Measurements from ENCODE around the gene CARTPT.

The CARTPT gene

DNA sequence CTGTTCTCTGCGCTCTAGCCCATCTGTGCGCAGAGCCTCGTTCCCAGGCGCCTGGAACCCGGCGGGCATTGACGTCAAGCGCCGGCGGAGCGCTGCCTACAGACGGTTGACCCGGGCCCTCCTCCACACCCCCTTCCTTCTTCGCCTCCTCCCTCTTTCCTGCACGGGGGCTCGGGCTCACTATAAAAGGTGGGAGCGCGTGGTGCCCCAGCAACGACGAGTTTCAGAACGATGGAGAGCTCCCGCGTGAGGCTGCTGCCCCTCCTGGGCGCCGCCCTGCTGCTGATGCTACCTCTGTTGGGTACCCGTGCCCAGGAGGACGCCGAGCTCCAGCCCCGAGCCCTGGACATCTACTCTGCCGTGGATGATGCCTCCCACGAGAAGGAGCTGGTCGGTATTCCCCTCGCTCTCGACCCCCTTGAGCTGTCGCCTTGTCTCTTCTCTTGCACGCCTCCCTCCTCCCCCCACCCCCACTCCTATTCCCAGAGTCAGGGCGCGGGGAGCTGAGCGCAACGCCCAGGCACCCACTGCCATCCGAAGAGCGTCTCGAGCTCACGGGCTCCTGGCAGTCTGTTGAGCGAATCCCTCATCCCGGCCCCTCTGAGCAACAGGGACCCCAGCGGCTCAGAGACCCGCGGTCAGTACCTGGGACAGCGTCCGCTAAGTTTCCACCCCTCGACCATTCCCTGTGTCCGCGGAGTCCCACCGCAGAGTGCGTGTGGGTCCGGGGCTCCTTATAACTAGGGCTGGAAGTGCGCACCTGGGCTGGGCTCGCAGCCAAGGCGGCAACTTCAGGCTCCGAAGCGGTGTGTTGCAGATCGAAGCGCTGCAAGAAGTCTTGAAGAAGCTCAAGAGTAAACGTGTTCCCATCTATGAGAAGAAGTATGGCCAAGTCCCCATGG is at the start of gene CARTPT:
TSS of gene CARTPT (plus strand) at position 213 of the 902 bp plus-strand sequence. CDS start at position 232, 19 bp downstream.
- H3K27ac ChIP-seq: no peak within 1 kb of the TSS
- no peak for DNase-seq (ENCODE audit: low spot score)
- no peak within 1 kb of the TSS for H3K4me3 ChIP-seq
- TF ChIP-seq, protein P1, sequence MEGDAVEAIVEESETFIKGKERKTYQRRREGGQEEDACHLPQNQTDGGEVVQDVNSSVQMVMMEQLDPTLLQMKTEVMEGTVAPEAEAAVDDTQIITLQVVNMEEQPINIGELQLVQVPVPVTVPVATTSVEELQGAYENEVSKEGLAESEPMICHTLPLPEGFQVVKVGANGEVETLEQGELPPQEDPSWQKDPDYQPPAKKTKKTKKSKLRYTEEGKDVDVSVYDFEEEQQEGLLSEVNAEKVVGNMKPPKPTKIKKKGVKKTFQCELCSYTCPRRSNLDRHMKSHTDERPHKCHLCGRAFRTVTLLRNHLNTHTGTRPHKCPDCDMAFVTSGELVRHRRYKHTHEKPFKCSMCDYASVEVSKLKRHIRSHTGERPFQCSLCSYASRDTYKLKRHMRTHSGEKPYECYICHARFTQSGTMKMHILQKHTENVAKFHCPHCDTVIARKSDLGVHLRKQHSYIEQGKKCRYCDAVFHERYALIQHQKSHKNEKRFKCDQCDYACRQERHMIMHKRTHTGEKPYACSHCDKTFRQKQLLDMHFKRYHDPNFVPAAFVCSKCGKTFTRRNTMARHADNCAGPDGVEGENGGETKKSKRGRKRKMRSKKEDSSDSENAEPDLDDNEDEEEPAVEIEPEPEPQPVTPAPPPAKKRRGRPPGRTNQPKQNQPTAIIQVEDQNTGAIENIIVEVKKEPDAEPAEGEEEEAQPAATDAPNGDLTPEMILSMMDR (IDR thresholded peaks at IDR 0.05): no peak

DNA sequence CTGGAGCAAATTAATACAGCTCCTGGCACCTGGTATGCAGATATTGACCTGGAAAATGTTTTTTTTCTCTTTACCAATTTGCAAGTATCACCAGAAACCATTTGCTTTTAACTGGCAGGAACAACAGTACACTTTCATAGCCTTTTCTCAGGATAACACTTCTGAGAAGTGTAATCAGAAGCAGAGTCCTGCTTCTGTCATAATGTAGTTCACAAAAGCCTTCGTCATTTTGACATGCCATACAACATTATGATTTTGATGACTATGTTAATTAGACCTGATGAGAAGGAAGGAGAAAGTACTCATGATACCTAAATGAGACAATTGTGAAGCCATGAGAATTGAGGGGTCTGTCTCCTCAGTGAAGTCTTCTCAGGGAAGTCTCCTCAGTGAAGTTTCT is 41.1 kb upstream of the CARTPT start:
- TF ChIP-seq, protein P1 (IDR thresholded peaks at IDR 0.05): no peak
- Histone ChIP-seq H3K27ac (no peak overlapping the region), H3K4me3 (no peak overlapping the region)
- DNase-seq (ENCODE audit: low spot score): no peak

DNA sequence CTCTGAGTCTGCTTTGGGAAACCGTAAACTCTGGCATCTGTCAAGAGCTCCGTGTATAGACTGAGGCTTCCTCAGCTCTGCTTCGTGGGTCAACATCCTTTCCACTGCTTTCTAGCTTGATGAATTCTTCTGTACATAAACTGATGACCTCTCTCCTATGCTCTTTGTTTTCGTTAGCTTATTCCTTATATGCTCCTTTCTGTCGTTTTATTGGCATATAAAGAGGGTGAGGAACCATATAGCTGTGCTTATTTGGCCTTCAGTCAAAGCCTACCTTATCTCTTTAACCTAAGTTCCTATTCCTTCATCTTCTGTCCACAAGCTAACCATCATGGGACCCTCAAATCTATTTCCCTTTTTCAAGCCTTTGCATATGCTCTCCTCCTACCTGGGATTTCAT is 39.4 kb upstream of the CARTPT start:
- no peak overlapping the region for H3K27ac ChIP-seq
- no peak overlapping the region for H3K4me3 ChIP-seq
- DNase-seq (ENCODE audit: low spot score): no peak
- TF ChIP-seq, protein P1 (IDR thresholded peaks at IDR 0.05): no peak

DNA sequence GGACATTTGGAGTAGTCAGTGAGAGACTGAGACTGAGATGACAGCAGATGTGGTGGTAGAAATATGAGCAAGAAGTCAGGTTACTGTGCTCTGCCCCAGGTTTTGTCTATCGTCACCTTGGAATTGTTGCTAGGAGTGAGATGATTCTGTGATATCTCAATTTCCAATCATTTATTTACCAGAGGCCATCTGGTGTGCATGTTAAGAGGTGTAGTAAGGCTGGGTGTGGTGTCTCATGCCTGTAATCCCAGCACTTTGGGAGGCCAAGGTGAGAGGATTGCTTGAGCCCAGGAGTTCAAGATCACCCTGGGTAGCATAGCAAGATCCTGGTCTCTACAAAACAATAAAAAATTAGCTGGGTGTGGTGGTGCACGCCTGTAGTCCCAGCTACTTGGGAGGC is 38.6 kb upstream of the CARTPT start:
- Histone ChIP-seq H3K4me3 (no peak overlapping the region), H3K27ac (no peak overlapping the region)
- no peak for DNase-seq (ENCODE audit: low spot score)
- TF ChIP-seq, protein P1 (IDR thresholded peaks at IDR 0.05): no peak

DNA sequence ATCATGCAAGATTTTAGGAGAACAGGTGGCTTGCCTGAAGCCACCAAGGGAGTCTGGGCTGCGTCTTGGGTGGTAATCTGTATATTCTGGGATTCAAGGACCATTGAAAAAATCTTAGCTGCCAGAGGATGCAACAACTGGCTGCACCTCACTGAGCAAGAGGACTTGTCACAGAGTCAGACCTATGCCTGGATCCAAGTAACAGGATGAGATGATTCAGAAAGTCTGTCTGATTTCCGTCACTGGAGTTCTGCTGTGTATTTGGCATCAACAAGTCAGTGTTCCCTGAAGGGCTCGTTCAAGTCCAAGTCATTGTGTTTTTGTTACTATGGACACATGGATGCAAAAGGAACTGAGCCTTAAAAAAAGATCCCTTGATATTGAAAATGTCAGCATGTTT is 37.8 kb upstream of the CARTPT start:
- DNase-seq (ENCODE audit: low spot score): no peak
- no peak overlapping the region for H3K27ac ChIP-seq
- TF ChIP-seq, protein P1 (IDR thresholded peaks at IDR 0.05): no peak
- no peak overlapping the region for H3K4me3 ChIP-seq

DNA sequence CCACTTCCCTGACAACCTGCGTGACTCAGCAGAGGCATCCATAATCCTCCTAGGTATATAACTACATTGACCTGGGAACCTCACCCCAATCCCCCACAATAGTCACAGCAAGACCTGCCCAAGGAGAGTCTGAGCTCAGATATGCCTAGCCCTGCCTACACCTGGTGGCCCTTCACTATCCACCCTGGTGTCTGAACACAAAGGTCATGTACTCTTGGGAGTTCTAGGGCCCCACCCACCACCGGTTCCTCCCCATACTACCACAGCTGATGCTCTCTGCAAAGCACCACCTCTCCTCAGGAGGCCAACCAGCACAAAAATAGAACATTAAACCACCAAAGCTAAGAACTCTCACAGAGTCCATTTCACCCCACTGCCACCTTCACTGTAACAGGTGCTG is 34.8 kb upstream of the CARTPT start:
- H3K27ac ChIP-seq: no peak overlapping the region
- DNase-seq (ENCODE audit: low spot score): no peak
- H3K4me3 ChIP-seq: no peak overlapping the region
- TF ChIP-seq, protein P1 (IDR thresholded peaks at IDR 0.05): no peak

All from coronary artery (tissue), 2 donors.